LNCAP (cell line): ENCODE results near the gene LMNTD1.

Experiments
- CTCF ChIP-seq: fragments of 450-650 bp; IDR thresholded peaks from 2 replicates; pipeline ENCODE4 v1.5.1; 2017; ENCODE audit warnings: mild to moderate bottlenecking

Gene LMNTD1

GRCh38 chr12:25550186-25550585 lies 2.9 kb downstream of the LMNTD1 start:
- TF ChIP-seq CTCF, result no peak

DNA sequence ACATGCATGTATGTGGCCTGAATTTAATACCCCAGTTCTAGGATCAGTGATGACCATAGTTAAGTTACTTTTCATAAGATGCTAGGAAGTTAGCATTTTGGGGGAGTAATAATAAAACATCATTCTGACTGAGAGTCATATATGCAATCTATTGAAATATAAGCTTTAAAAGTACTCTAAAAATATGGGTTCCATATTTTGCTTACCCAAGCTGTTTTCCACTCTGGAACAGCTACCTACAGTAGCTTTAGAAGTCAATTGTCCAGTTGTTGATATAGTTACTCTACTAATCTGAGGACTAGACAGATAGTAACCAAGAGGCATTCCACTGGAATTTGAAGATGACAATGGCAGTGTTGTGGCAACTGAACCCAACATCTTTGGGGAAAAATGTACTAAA lies 4.0 kb downstream of the LMNTD1 start:
- no peak for TF ChIP-seq CTCF

DNA sequence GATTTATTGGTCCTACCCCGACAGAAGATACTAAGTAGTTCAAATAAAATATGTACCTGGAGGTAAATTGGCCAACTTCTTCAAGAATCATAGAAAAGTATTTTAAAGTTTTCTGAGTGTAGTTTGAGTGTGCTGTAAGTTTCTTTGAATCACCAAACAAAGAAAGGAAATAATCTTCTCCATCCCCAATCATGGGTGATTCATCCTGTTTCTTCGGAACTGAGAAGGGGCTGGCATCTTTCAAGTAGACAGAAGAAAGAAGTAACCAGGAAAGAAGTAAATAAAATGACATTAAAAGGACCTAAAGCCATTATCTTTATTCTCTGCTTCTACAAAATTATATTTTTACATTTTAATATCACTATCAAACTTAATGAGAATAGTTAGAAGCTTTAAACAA lies 6.8 kb downstream of the LMNTD1 start:
- TF ChIP-seq CTCF, result no peak

GRCh38 chr12:25533150-25533549 lies 19.9 kb downstream of the LMNTD1 start:
- no peak for TF ChIP-seq CTCF

- no peak for TF ChIP-seq CTCF
Observed at GRCh38 chr12:25531502-25532052, 21.5 kb downstream of the LMNTD1 start.

DNA sequence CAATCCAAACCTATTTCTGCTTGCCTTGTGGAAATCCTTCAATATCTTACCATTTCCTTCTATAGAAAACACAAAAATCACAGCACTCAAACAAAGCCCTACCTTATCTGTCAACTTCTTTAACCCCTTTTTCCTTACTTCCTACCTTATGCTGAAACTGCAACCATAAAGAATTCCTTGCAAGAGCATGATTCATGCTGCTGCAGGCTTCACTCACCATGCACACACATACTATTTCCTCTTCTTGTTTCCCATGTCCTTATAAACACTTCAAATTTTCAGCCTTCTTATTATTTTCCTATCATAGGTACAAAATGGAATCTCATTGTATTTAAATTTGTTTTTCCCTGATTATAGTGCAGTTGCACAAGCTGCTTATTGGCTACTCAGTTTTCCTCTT lies 23.3 kb downstream of the LMNTD1 start:
- no peak for TF ChIP-seq CTCF

- TF ChIP-seq CTCF, result no peak
Observed at GRCh38 chr12:25526778-25527177, 26.3 kb downstream of the LMNTD1 start.

GRCh38 chr12:25524366-25524765 lies 28.7 kb downstream of the LMNTD1 start:
- TF ChIP-seq CTCF, result no peak
